Measurements from ENCODE around the gene MRPL11.

GRCh38 chr11:66426314-66426713 is 12.3 kb downstream of the MRPL11 start:
- TF ChIP-seq RAD21 (IDR thresholded peaks at IDR 0.05; ENCODE audit: low read length) (no peak), TAF1 (IDR thresholded peaks at IDR 0.05; ENCODE audit: borderline replicate concordance, low read depth, low read length) (no peak), CHD2 (IDR thresholded peaks at IDR 0.05; ENCODE audit: low read length, partially characterized antibody) (no peak), EP300 (IDR thresholded peaks at IDR 0.05; ENCODE audit: borderline replicate concordance in 1 of 2, low read depth in 1 of 2, low read length in 1 of 2) (no peak), POLR2AphosphoS5 (IDR thresholded peaks at IDR 0.05; ENCODE audit: low read depth, low read length) (no peak), USF1 (IDR thresholded peaks at IDR 0.05; ENCODE audit: borderline replicate concordance, low read depth) (no peak), GABPA (IDR thresholded peaks at IDR 0.05; ENCODE audit: low read depth) (no peak), TEAD4 (IDR thresholded peaks at IDR 0.05; ENCODE audit: borderline replicate concordance, insufficient read depth) (no peak)
- TF ChIP-seq, protein P1, sequence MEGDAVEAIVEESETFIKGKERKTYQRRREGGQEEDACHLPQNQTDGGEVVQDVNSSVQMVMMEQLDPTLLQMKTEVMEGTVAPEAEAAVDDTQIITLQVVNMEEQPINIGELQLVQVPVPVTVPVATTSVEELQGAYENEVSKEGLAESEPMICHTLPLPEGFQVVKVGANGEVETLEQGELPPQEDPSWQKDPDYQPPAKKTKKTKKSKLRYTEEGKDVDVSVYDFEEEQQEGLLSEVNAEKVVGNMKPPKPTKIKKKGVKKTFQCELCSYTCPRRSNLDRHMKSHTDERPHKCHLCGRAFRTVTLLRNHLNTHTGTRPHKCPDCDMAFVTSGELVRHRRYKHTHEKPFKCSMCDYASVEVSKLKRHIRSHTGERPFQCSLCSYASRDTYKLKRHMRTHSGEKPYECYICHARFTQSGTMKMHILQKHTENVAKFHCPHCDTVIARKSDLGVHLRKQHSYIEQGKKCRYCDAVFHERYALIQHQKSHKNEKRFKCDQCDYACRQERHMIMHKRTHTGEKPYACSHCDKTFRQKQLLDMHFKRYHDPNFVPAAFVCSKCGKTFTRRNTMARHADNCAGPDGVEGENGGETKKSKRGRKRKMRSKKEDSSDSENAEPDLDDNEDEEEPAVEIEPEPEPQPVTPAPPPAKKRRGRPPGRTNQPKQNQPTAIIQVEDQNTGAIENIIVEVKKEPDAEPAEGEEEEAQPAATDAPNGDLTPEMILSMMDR (IDR thresholded peaks at IDR 0.05) = no peak

All from SK-N-SH (cell line).